RCC 7860 (cell line): ENCODE results near the gene ZMYND8.
A peak's percentile ranks its signal among the peaks of the same experiment; 100 is the strongest.

Experiments
- DNase-seq: peaks from one replicate; pipeline ENCODE4 v3.0.0-alpha.2; 2015; ENCODE audit warnings: low spot score
- FAIRE-seq: peaks from 2 replicates; lab custom pipeline; 2012; peaks lifted over from hg19 to GRCh38; lab: Jason Lieb, UNC

Gene ZMYND8

DNA sequence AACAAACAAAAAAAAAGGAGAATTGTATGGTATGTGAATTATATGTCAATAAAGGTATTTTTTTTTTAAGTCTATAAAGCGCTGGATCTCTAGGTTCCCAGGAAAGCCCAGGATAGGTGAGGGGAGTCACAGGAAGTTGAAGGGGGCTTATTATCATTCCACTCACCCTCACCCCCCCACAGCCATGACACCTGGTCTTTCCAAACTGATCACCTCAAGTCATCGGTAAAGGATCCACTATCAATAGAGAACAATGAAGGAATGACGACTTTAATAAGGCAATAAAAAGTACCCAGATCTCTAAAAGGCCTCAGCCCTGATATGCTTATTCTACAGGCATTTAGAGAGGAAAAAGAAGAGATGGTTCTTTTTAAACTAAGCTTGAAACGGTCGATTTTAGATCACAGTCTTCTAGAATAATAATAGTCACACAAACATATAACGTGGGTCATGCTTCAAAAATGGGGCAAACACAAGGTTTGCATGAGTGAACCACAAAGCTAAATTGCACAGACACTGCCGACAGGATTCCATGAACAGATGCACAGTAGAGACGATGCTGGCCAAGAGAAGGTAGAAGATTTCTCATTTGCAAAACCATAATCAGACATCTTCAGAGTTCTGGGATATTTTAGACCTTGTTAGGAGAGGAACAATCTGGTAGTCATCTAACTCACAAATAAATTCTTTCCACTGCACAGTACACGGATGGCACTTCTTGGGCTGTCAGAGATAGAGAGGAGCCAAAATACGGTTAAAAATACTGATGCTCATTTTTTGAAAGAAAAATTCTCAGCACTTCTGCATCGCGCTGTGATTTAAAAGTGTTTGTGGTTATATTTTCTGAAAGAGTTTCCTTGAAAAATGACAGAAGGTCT, 21.0 kb downstream of the ZMYND8 start:
- no peak for DNase-seq

DNA sequence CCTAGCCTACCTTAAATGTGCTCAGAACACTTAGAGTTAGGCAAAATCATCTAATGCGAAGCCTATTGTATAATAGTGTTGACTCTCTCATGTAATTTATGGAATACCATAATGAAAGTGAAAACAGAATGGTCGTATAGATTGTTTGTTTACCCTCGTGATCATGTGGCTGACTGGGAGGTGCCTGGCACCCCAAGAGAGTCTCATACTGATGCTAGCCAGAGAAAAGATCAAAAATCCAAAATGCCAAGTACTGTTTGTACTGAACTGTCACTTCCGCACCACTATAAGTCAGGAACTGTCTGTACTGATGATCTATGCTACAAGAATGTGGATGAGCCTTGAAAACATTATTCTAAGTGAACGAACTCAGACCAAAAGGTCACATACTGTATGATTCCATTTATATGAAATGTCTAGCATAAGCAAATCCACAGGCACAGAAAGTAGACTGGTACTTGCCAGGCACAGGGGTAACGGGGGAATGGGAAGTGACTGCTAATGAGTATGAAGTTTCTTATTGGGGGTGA, 22.4 kb downstream of the ZMYND8 start:
- DNase-seq (peak; percentile 98), FAIRE-seq (peak; percentile 94)

More for the DNA sequence above, 21.0 kb downstream of the ZMYND8 start:
- no peak for FAIRE-seq

DNA sequence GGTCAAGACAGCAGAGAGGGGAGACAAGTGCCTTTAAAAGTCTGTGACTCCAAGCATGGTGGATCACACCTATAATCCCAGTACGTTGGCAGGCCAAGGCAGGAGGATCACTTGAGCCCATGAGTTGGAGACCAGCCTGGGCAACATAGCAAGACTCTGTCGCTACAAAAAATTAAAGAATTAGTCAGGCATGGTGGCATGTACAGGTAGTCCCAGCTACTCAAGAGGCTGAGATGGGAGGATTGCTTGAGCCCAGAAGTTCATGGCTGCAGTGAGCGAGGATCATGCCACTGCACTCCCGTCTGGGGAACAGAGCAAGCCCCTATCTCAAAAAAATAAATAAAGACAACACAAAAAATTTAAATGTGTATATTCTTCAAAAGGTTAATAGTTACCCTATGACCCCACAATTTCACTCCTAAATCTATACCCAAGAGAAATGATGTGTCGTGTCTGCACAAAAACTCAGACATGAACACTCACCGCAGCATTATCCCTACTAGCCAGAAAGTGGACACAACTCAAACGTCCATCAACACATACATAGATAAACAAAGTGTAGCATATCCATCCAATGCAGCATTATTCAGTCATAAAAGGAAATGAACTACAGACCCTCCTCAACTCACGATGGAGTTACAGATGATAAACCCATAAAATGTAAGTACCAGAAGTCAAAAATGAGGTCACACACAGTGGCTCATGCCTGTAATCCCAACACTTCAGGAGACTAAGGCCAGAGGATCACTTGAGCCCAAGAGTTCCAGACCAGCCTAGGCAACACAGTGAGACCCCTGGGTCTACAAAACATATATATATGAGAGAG, 23.9 kb downstream of the ZMYND8 start:
- DNase-seq (no peak), FAIRE-seq (no peak)

DNA sequence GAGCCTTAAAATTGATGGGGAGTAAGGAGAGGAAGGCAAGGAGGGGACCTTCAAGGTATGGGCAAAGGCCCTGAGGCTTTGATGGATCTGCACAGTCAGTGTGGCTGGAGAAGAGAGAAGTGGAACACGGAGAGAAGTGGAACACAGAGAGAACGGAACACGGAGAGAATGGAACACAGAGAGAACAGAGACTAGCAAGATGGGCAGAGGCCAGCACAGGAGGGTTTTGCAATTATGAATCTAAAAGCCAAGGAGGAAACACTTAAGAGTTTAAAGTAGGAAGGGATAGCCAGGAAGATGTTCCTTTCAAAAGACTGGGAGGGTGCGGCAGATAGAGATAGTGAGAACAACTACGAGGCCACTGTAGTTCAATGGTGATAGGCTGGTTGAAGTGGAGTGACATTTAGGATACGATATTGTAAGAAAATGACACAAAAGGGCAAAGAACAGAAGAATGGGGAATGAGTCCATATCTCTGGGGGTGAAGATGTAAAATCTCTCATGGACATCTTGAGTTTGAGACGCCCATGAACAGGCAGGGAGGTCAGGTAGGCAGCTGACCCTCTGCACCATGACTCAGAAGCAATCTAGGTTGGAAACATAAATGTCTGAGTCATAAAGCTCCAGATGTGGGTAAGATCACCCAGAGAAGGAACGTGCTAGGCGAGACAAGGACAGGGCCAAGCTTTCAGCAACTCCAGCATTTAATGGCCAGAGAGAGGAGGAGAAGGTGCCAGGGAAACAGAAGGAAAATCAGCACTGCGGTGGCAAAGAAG, 25.4 kb downstream of the ZMYND8 start:
- DNase-seq: peak; percentile 95
- FAIRE-seq: peak; percentile 91

DNA sequence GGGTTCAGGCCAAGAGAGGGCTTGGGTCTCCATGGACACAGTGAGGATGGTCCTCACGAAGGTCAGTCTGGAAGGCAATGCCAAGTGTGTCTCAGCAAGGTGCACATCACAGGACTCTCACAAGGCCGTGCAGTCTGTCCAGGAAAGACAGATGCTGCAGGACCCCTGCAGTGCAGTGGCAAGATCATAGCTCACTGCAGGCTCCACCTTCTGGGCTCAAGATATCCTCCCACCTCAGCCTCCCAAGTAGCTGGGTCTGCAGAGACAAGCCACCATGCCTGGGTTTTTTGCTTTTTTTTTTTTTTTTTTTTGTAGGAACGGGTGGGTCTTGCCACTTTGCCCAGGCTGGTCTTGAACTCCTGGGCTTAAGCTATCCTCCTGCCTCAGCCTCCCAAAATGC, 26.4 kb downstream of the ZMYND8 start:
- no peak for FAIRE-seq
- DNase-seq: no peak

DNA sequence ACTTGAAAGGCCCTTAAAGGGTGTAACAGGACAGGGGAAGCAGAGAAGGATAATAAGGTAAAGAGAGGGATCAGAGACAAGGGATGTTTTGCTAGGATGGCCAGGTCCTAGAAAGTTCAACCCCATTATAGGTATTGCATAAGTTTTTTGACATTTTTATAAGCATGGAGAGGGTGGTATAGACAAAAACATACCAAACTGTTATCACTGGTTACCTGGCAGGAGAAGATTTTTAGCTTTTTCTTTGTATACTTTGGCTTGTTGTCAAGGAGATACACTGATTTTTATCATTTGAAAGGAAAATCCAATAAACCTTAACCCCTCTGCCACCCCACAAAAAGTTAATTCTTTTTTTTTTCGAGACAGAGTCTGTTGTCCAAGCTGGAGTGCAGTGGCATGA, 28.4 kb downstream of the ZMYND8 start:
- no peak for FAIRE-seq
- DNase-seq: no peak

DNA sequence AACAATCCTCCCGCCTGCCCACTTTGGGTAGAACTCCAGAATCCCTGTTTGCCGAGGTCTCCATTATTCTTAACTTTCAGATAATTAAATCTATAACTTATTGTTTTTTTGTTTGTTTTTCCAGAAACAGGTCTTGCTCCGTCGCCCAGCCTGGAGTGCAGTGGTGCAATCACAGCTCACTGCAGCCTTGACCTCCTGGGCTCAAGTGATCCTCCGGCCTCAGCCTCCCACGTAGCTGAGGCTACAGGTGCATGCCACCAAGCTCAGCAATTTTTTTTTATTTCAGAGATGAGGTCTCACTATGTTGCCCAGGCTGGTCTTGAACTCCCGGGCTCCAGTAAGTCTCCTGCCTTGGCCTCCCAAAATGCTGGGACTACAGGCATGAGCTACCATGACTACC, 28.8 kb downstream of the ZMYND8 start:
- DNase-seq (no peak), FAIRE-seq (no peak)

DNA sequence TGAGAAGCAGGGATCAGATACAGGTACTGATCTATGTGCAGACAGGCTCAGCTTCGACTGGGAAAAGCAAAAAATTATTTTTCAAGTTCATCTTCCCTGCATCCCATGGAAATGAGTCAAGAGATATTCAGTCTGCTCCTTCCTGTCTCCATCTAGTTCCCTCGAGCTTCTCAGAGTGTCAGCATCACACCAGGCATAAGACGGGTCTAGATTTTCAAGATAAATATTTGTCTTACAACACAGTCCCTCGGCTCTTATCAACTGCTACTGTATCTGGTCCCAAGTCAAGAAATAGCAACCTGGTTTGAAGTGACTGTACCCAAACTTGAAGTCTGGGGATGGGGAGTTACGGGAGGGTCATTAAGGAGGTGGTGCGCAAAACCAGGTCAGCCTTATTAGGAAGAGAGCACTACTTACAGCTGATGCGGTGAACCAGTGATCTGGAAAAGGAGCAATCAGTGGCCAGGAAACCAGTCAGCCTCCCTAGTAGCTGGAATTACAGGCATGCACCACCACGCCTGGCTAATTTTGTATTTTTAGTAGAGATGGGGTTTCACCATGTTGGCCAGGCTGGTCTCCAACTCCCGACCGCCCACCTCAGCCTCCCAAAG, 29.7 kb downstream of the ZMYND8 start:
- no peak for FAIRE-seq
- no peak for DNase-seq

DNA sequence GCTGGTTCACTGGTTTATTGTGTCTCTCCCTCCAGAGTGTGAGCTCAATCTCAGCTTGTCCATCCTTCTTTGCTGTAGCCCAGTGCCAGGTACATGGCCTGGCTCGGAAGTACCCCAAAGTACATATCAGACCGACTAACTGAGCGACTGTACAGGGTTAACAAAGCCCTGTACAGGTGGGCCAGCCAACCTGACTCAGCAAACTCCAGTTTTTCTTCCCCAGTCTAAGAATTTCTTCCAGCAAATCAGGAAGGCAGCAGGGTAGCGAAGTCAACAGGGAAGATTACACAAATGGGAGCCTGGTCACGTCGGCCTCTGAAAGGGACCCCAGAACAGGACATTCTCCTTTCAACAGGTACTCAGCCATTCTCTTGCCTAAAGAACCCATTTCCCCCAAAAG, 31.3 kb downstream of the ZMYND8 start:
- no peak for DNase-seq
- FAIRE-seq: no peak

DNA sequence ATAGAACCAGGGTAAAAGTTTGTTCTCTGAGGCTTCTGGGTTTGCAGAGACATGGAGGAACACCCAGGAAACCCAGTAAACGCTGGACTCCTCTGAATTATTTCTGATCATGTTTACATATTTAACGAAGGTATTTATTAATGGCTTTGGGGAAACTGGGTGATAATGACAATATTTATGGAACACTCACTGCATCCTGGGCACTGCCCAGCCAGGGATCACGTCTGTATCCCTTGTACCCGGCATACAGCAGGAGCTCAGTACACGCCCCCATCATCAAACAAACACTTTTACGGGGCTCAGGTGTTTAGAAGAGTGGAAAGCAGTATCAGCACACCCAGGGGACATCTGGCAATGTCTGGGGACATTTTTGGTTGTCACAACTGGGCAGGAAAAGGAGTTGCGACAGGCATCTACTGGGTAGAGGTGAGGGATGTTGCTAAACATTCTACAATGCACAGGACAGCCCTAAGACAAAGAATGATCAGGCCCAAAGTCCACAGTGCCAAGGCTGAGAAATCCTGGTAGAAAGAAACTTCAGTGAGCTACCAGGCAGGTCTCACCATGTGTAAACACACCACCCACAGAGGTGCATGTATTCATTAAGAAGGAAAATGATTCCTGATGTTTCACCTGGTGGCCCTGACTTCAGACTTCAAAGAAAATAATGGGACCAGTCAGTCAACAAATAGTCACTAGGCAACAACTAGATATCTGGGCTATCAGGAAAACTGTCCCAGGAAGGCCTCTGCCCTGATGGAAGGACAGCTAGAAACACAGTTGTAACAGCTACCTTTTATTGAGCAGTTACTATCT, 35.3 kb downstream of the ZMYND8 start:
- DNase-seq: no peak
- no peak for FAIRE-seq

DNA sequence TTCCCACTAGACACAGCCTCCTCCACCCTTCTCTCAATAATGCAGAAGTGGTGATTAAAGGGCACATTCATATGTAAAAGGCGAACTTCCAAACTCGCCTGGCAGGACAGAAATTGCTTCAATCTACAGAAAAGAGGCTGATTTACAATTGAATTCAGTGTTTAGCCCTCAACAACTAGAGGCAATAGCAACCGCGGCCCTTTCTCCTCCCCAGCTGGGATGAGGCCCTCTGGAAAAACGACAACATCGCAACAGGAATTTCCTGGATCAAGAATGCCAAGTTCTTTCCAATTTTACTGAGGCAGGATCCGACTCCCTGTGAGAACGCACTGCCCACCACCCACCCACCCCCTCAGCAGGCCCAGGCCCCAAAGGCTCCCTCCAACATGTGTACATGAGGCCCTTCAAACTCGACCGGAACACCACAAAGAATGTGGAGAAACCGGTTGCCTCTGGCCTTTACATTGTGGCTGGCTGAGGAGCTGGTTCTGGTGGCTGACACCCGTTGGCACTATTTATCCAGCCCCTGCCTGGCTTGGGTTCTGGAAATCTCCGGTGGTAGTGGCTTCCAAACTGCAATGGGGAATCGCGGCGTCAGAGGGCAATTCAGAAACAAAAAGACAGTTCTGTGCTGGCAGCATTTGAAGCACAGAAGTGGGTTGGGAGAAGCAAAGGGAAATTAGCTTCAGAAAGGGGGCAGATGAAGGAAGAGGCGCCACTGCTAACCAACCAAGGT, 36.8 kb downstream of the ZMYND8 start:
- FAIRE-seq (no peak), DNase-seq (no peak)

DNA sequence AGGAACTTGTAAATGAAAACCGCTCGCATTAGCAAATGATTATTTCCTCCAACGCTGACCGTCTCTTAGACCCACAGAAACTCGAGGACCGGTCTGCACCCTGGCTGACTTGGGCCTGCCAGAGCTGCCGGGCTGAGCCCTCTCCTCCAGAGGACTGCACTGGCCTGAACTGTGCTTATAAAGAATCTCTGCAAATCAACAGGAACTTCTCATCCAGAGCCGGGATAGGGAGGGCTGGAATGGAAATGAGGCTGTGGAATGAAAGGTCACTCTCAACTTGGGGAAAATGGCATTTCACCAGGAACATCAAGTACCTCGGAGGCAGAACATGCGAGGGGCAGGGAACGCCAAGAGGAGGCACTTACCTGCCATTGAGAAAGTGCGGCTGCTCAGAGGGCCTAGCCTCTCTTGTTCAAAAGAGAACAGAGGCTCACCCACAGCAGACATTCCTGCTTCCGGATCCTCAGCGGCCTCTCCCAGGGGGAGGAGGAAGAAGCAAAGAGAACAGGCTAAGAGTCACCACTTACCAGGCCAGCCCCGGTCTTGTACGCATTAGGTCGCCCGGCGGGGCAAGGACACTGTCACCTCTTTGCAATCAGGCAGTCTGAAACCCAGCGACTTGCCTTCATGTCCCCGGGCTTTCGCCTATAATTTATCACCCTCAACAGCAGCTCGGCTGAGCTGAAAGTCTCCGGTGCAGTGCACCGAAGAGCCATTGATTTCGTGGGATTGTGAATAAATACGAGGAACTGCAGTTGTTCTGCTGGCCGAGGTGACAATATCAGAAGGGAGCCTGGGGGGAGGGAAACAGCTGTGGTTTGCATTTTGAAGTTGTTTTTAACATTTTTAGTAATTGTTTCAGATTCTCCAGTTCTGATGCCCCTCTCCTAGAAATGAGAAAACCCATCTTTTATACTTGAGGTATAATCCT, 37.6 kb downstream of the ZMYND8 start:
- FAIRE-seq: no peak
- peak; percentile 71 for DNase-seq

DNA sequence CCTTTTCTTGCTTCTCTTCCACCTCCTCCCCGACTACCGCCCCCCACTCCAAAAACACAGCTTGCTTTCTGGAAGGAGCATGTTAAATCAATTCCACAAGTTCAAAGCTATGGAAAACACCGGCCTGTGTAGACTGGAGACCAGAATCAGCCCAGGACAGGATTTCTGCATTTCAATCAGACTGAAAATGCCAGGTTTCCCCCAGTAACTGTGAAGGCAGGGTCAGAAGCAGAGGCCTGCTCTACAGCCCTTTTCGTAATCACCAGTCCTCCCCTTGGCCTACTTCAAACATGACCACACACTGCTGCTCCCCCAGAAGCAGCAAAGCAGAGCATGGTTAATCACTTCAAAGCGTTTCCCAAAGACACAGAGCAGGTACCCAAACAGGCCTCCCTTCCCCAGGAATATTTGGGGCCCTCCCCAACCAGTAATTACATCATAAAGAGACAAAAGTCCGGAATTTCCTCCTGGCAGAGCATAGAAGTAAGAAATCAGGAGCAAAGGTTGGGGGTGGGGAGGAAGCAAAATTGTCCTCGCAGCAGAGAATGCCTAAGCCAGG, 38.4 kb downstream of the ZMYND8 start:
- DNase-seq (peak; percentile 50), FAIRE-seq (no peak)

DNA sequence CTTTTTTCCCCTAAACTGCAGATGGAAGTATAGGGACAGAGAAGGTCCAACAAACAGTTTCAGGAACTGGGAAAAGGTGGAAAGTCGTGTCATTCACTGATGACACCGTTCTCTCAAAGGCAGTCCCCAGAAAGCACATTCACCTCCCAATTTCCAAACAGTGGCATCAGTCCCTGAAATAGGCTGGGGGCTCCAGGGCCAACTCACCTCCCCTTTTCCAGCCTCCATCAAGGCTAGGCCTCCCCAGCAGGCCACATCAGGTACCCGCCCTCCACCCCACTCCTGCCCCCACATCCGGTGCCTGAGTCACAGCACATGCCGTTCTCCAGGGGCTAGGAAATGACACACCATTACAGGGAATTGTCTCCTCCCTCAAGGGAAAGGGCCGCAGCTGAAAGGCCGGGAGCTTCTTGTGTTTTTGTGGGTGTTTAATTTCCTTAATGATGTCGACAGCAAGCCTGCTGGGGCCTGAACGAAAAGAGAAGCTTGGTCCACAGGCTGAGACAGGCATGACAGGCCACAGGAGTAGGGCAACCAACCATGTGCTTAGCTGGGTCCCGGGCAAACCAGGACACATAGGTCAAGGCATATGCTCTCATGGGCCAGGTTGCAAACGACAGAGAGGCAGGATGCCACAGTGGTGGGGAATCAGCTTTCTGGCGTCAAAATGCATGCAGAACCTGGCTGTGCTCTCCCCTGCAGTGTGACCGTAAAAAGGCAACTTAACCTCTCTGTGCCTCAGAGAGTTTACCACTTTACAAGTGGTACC, 39.2 kb downstream of the ZMYND8 start:
- FAIRE-seq (peak; percentile 84), DNase-seq (peak; percentile 98)

DNA sequence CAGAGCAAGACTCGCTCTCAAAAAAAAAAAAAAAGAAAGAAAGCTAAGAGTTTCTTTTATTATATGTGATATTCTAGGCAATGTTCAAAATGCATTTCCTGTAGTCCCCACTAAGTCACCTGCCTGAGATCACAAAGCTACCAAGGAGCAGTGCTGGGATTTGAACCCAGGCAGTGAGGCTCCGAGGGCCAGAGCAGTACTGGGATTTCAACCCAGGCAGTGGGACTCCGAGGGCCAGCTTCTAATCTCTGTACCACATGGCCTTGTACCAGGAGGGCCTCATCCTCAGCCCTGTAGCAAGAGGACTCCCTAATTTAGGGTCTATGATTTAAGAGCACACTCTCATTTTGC, 39.7 kb downstream of the ZMYND8 start:
- FAIRE-seq (no peak), DNase-seq (no peak)

DNA sequence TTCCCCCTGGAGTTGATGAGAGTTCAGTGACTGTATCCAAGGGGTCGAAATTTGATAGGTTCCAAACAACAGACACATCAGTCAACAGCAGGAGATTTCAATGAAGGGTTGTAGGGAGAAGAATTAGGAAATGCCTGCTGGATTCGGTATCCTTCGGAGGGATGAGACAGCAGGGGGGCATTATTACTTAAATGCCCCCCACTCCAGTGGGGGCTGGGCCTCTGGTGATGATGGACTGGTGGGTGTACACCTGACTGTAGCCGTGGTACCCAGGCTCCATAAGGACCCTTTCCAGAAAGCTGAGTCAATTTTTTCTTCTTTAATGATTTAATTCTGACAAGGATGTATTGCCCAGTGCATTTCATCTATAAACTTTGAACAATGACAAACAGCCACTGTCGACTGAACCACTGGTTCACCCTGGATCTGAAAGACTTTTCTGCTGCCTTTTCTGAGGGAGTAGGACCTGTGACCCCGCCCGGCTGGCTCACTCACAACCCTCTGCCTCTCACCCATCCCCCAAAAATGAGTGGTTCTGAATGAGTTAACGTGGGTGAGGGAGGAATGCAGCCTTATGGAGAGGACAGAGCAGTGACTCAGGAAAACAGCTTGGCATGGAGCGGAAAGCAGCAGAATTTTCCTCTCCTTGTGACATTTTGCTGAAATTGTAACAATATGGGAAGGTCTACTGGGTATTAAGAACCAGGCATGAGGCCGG, 41.0 kb downstream of the ZMYND8 start:
- FAIRE-seq (peak; percentile 85), DNase-seq (peak; percentile 95)
